Fibroblast of lung (primary cell): ENCODE results near the gene USP24.

Source experiments
- CTCF ChIP-seq, 2 donors: IDR thresholded peaks in 1 of 2; conservative IDR thresholded peaks in 1 of 2; 1 replicate in 1 of 2; 2 replicates in 1 of 2; pipeline ENCODE4 v1.5.1; 2011 to 2012; ENCODE audit warnings: low read length in 2 of 2, control low read depth in 1 of 2, inconsistent platforms in 1 of 2, low read depth in 1 of 2, mild to moderate bottlenecking in 1 of 2
- EZH2 ChIP-seq: IDR thresholded peaks from 2 replicates; pipeline ENCODE4 v1.5.1; 2012; ENCODE audit warnings: low read length, control low read depth, mild to moderate bottlenecking; ENCODE audit errors: missing control alignments

DNA sequence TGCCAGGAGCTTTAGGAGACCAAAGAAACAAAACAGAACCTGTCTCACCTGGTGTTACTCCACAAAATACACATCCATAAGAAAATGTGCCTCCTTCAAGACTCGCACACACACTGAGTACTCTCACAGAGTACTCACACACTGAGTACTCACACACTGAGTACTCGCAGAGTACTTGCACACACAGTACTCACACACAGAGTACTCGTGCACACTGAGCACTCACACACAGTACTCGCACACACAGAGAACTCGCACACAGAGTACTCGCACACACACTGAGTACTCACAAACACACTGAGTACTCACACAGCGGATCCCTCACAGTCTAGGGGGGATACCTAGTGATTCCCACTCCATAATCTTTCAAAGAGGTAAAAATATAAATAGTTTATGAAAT lies 135.5 kb downstream of the USP24 start:
- TF ChIP-seq CTCF (conservative IDR thresholded peaks at IDR 0.05 in 1 of 2, IDR thresholded peaks at IDR 0.05 in 1 of 2; ENCODE audit: low read depth in 1 of 2, low read length in 2 of 2) (no peak), EZH2 (no peak)
